ENCODE results near the gene SLC49A4.

- TF ChIP-seq, protein P1, sequence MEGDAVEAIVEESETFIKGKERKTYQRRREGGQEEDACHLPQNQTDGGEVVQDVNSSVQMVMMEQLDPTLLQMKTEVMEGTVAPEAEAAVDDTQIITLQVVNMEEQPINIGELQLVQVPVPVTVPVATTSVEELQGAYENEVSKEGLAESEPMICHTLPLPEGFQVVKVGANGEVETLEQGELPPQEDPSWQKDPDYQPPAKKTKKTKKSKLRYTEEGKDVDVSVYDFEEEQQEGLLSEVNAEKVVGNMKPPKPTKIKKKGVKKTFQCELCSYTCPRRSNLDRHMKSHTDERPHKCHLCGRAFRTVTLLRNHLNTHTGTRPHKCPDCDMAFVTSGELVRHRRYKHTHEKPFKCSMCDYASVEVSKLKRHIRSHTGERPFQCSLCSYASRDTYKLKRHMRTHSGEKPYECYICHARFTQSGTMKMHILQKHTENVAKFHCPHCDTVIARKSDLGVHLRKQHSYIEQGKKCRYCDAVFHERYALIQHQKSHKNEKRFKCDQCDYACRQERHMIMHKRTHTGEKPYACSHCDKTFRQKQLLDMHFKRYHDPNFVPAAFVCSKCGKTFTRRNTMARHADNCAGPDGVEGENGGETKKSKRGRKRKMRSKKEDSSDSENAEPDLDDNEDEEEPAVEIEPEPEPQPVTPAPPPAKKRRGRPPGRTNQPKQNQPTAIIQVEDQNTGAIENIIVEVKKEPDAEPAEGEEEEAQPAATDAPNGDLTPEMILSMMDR (IDR thresholded peaks at IDR 0.05; ENCODE audit: insufficient read depth, low read length, poor library complexity, severe bottlenecking), result no peak
- TF ChIP-seq EZH2phosphoT487 (conservative IDR thresholded peaks at IDR 0.05; ENCODE audit: low read length), result no peak
Measured at GRCh38 chr3:122776675-122777468, 18.0 kb upstream of the SLC49A4 start.

All from SU-DHL-6 (cell line).